GOT3 (cell line): ENCODE data around the gene SLIT3.
"Not testable (repeated sequence)": the region's sequence is repeated elsewhere in the genome, so short reads cannot be mapped to it uniquely, and the experiment has no call there.

Experiments used
- DNase-seq: peaks from one replicate; lab custom pipeline; 2025; ENCODE audit warnings: mixed read lengths; lab: John Stamatoyannopoulos, UW

Gene SLIT3

DNA sequence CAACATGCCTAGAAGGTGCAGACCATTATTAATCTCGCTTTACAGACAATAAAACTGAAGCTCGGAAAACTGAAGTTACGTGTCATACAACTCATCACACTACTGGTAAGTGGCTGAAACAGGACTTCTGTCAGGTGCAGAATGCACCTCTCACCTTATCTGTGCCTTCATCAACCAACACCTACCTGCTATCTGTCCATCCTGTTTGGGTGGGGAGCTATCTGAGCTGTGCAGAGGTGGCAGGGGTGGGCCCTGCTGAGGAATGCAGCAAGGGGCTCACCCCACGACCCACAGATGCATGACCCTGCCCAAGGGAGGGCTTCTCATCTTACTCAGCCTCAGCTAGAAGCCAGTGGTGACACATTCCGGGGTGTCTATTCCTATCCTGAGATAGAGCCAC lies 81.6 kb downstream of the SLIT3 start:
- DNase-seq, result no peak

DNA sequence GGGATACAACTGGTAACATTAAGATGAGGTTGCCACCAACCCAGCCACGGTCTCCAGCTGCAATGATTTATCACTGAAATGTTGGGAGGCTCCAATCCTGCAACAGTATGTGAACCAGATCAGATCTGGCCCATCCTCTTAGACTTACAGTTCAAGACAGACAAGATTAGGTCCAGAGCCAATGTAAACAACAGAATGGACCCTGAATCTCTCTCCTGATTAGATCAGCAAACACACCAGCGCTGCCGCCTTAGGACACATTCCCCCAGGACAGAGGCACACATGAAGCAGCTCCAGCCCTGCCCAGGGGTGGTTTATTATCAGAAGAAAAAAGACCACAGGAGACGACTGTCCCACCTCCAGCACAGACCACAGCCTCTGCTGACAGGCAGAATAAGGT lies 82.1 kb downstream of the SLIT3 start:
- no peak for DNase-seq

DNA sequence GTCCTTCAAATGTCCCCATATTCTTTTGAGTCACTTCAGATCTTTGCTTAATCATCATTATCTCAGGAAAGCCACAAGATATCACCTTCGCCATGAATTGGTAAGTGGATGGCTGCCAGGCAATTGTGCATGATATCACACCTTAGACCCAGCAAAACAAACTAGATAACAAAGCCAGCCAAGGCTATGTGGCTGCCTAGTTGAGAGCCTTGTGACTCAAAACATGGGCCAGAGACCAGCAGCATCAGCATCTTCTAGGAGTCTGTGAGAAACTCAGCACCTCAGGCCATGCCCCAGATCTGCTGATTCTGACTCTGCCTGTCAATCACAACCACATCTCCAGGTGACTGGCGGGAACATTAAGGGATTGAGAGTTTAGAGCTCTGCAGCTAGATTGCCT lies 82.8 kb downstream of the SLIT3 start:
- no peak for DNase-seq

DNA sequence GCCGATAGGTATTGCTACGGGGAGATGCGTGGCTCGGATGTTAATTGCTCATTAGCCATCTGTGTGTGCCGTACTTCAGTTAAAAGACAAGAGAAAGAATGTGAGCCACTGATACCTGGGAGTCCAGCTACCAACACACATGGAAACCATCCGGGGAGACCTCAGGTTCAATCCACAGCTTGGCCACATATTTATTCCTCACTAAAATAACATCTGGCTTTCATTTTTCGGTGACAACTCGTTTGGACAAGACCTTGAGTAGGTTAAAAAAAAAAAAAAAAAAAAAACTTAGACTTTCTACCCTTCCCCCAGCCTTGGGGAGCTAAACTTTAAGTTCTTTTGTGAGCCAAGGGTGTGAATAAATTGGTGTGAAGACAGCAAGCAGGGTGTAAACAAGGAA lies 84.1 kb downstream of the SLIT3 start:
- no peak for DNase-seq

DNA sequence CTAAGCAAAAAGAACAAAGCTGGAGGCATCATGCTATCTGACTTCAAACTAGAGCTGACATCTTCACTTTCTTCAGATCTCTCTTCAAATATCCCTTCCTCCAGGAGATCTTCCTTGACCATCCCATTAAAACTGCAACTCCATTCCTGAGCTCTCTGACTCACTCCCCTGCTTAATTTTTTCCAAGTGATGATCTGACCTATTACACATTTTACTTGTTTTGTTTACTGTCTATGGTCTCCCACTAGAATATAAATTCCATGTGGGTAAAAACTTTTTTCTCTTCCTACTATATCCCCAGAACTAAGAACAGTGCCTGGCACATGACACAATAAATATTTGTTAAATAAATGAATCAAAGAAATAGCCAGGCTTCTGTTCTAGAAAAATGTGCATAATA lies 87.5 kb downstream of the SLIT3 start:
- DNase-seq, result no peak

DNA sequence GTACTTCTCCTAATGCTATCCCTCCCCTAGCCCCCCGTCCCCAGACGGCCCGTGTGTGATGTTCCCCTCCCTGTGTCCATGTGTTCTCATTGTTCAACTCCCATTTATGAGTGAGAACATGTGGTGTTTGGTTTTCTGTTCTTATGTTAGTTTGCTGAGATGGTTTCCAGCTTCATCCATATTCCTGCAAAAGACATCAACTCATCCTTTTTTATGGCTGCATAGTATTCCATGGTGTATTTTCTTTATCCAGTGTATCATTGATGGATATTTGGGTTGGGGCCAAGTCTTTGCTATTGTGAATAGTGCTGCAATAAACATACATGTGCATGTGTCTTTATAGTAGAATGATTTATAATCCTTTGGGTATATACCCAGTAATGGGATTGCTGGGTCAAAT lies 89.2 kb downstream of the SLIT3 start:
- DNase-seq, result not testable (repeated sequence)

DNA sequence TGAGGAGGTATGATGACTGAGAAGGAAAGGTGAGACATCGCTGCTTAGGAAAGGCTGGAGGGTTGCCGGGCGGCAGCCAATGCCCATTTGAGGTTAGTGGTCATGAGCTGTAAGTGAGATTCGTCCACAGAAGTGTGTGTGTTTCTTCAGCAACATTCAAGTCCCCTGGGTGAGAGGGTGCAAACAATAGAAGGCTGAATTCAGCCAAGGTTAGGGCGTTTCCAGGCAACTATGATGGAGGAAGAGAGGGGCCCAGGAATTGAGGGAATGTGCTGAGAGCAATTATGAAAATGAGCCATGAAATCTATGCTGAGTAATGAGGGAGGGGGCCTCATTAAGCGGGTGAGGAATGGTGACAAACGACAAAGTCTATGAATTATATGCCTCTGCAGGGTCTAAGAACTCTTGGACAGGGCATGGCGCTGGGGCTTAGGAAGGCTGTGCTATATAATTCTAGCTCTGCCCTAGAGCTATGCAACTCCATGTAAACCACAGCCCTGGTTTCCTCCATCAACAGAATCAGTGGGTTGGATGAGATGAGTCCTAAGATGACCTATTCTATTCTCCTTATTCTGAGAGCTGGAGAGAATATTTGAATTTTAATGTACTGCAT lies 96.0 kb downstream of the SLIT3 start:
- no peak for DNase-seq

DNA sequence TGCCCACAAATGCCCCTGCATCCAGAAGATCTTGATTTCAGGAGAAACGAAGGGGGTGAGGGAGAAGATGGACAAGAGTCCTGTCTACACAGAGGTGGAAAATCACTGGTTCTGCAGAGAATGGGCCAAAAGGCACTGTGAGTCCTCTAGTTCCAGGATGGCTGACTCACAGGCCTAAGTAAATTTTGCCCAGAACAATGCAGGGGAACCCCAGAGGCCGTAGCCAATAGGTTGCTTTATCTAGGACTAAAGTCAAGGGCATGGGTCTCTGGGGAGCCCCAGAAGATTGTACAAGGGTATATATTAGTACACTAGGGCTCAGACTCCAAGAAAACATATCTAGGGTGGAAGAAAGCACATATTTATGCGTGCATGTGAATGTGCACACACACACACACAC lies 98.0 kb downstream of the SLIT3 start:
- DNase-seq, result no peak

DNA sequence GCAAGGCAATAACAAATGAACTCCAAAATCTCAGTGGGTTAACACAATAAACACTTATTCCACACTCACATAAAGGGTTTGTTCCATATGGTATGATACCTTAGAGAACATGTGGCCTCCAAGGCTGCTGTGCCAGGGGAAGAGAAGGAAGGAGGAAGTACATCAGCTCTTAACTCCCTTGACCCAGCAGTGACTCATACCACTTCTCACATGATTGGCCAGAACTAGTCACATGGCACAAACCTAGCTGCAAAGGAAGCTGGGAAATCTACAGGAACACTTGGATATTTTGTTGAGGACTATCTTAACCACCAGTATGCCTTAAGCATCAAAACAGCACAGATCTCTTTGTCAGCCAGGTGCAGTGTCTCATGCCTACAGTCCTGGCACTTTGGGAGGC lies 99.3 kb downstream of the SLIT3 start:
- no peak for DNase-seq

DNA sequence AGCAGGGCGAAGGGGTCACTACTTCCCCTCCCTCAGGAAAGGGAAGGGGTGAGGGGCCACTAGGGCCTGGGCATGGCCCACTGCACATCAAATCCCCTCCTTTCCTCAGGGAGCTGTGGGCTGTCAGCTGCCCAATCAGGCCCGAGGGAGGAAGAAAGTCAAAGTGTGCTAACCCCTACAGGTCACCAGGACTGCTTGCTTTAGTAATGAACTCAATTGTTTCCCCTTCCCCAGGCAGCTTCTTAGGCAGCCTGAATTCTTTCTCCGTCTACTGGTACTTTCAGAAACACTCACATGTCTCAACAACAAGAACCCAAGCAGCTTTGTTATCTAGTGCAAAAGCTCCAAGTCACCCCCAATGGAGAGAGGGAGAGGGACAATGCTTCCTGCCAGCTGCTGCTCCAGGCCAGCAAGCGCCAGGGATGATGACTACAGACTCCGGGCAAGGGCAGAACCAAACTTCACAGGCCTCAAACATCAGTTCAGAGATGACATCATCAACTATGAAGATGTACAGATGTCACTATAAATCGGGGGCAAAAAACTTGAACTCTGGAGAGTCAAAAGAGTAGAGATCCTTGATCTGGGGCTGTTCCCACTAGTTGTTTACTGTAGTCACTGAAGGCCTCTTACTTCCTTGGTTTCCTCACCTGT lies 100.7 kb downstream of the SLIT3 start:
- no peak for DNase-seq

DNA sequence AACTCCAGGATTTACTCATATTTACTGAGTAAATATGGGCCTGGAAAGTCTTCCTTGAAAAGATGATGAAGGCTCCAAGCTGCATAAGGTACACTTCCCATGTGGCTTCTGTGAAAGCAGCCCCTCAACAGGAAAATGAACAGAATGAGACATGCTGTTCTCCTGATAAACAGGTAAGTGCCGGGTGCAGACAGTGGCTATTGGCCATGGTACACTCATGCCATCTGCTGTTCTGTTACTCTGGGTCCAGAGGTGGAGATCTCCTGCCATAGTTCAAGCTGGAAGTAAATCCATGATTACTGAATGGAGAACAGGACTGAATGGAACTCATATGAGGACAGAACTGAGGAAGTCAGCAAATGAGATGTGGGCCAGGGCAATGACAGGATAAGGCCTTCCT lies 103.6 kb downstream of the SLIT3 start:
- no peak for DNase-seq

DNA sequence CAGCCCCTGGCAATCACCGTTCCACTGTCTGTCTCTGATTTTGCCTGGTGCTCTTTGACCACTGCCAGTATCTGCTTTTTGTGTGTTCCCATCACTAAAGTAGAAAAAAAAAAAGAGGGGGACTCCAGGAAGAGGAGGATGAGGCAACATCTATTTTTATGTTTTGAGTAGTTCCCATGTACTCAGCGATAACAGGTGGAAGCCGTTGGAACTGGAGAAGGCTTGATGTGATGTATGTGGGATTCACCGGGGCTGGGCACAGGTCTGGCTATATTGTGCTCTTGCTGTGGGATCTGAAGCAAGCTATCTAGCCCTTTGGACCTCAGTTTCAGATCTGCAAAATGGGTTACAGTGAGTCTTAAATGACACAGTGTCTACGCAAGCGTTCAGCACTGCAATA lies 104.9 kb downstream of the SLIT3 start:
- no peak for DNase-seq

DNA sequence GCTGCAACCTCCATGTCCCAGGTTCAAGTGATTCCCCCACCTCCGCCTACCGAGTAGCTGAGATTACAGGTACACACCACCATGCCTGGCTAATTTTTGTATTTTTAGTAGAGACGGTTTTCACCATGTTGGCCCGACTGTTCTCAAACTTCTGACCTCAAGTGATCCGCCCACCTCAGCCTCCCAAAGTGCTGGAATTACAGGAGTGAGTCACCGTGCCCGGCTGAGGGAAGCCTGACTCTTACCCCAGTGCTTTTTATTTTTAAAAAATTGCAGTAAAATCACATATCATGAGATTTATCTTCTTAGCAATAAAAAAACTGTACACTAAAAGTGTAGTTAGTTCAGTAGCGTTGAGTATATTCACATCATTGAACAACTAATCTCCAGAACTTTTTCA lies 105.3 kb downstream of the SLIT3 start:
- no peak for DNase-seq

DNA sequence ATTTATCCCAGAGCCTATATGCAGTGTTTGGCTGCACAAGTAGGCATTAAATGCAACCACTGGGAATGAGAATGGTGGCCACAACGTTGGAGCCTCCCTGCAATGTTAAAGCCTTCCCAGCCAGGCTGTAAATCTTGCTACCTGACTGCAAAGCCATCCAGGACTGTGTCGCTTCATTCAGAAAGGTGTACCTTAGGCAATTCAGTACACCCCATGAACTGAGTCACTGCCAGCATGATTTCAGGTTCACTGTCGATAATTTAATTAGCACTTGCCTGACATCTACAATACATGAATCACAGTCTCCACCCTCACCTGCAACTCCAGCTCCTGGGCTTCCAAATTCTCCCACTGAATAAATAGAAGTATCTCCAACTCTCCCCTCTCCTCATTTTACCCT lies 108.4 kb downstream of the SLIT3 start:
- DNase-seq, result no peak

DNA sequence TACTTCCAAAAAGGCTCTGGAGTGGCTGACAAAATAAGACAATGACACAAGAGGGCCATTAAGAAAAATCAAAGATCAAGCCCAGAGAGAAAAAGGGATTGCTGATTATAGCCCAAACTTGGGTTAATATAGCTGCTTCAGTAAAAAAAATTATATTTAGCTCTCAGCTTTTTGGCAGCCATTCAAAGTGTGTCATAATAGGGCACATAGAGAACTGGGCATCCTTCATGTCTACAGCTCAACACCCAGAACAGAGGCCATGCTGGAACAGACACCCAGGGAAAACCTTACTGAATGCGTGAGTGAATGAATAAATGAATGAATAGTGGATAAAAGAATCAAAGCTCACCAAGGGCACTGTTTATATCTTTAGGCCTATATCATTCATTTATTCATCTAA lies 110.1 kb downstream of the SLIT3 start:
- no peak for DNase-seq

DNA sequence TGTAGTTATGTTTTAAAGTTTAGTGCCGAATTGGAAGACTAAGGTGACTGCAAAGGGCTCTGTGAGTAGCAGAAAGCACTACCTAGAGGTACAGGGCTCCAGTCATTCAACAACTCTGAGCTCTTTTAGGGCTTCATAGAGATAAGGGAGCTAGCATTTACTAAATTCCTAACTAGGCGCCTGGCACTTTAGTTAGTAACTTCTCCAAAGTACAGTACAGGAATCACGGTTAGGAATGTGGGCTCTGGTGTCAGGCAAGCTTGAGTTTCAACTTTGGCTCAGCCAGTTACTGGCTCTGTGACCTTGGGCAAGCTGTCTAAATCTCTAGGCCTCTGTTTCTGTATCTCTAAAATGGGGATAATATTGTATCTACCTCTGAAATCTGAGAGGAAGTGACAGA lies 115.3 kb downstream of the SLIT3 start:
- no peak for DNase-seq

DNA sequence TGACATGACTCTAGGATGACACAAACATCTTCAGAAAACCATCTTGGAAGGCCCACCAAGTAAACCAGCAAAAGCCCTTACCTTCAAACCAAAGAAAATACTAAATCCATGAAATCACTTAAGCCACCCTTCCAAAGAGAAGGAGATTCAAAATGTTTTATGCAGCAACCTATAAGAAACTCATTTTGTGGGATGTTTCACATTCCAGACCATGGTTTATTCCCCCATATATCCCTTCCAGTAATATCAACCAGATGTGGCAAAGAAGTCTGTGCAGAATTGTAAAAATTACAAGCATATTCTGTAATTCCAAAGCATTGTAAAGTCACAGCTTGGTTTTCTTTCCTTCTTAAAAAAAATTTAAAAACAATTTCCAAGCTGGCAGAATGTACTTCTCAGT lies 117.4 kb downstream of the SLIT3 start:
- no peak for DNase-seq

DNA sequence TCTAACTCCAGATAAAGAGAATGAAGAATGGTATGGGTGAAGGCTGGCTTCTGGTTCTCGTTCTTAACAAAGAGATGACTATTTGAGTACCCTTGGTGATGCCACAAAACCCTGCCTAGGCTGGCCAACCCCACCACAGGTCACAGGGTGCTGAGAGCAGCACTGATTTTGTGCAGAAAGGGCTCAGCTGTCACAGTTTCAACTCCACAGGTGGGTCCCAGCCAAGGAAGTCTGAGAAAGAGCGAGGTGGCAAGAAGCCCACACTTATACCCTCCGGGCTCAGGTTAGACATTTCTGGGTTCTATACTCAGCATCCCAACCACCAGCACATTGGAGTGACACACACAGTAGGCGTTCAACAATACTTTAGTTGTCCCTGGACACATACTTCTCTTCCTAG lies 118.1 kb downstream of the SLIT3 start:
- DNase-seq, result no peak

DNA sequence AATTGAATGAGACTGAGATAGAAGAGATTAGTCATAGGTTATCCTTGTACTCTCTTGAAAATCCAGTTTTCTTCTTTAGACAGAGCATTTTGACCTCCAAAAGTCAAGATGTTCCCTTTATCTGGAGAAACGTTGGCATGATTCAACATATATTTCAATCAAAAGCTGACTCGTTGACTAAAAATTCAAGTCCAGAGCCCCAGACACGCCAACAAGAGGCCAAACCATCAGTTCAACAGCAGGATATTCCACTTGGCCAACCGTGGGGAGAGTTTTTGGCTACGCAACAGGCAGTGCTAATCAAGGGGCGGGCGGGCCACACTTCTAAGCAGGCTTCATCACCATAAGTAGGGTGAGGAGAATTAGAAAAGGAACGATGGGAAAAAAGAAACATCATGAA lies 119.1 kb downstream of the SLIT3 start:
- no peak for DNase-seq

DNA sequence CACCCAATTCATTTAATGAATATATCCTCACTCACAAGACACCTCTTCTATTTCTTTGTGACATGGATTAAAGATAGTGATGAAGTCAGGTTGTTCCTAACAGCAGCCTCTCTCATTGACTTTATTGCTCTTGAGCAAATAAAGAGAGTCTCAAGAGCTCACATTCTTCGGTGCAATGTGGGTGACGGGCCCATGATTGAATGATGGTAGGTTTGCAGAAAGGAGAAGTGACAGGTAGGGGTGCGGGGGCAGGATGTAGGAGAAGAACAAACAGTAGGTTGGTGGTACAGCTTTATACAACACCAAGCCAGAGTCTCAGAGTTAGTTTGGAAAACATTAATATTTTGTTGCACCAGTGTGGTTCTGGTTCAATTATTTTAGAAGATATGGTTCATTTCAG lies 122.2 kb downstream of the SLIT3 start:
- no peak for DNase-seq

DNA sequence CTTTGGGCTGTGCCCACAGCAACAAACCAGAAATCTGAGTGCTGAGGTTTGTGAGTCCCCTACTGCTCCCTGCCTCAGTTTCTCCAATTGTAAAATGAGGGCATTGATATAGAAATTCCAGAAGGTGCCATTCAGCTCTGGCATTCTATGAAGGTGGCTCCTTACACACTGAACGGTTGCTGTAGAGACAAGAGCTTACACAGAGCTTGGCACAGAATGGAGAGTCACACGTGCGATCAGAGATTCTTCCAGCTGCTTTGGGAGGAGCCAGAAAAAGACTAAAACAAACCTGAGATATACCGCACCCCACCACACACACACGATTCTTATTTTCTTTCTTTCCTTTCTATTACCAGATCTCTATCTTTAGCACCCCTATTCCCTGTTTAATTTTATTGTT lies 122.7 kb downstream of the SLIT3 start:
- DNase-seq, result no peak

DNA sequence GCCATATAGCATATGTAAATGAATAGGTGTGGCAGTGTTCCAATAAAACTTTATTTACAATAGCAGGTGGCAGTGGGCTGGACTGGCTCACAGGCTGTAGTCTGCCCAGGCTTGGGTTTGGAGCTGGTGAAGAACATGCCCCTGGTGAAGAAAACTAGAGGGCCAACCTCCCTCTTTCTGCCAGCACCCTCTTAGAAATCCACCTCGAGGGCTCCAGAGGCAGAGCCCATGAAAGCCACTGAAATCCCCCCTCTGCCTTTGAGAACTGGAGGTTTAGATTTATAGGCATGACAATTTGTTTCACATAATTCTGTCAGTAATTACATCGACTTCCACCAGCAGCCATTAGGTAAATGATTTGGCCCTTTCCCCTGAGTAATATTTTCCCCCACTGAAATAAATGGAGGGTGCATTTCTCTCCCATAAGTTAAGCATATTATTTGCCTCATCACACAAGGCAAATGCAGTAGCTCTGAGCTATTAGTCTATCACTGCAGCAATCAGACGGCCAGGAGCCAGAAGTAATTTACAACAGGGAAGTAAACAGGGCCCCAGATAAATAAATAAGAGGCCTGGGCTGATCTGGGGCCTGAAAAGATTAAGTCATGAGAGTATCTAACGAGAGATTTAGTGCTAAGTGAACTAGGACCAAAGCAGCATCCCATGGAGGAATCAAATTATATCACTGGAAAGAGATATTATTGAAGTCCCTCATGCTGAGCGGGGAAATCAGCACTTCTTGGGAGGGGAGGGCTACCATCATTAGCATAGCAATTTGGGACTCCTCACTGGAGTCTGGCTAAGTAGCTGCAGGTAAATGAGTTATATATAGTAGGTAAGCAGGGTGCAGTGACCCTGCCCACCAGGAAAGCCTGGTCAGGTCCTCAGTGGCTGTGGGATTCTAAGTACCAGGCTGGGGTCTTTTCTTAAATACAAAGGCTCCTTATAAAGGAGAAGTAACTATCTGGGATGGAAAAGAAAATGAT lies 123.9 kb downstream of the SLIT3 start:
- no peak for DNase-seq

DNA sequence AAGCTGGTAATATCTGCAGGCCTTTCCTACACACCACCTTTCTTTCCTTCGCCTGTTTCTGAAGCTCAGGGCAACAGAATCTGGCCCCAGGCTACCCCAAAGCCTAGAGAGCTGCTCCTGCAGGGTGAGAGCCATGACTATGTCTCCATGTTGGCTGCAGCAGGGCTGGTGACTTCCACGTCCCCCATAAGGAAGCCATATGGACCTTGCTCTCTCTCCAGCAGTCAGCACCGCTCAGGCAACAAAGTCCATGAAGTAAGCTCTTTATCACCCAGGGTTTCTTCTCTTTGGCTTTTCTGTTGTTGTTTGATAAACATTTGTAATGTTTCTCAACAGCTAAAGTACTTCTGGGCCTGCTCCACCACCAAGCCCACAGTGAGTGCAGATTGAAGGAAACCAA lies 125.2 kb downstream of the SLIT3 start:
- DNase-seq, result no peak
